ENCODE results near the gene DRC1.

The DRC1 gene

DNA sequence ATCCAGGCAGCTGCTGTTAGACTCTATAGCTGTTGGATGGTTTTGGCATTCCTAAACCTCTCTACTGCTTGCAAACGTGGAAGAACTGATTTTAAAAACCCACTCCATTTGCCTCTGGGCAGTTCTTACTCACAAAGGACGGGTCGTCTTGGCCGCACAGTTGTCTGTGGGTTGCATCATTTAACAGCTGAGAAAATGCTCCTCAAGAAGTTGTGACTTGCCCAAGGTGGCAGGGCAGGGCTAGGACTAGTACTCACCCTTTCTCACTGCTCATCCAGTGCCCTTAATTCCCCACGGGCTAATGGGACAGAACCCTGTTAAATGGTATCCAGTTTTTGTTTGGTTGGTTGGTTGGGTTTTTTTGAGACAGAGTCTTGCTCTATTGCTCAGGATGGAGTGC, 997 bp upstream of the DRC1 start:
- no peak for DNase-seq

DNA sequence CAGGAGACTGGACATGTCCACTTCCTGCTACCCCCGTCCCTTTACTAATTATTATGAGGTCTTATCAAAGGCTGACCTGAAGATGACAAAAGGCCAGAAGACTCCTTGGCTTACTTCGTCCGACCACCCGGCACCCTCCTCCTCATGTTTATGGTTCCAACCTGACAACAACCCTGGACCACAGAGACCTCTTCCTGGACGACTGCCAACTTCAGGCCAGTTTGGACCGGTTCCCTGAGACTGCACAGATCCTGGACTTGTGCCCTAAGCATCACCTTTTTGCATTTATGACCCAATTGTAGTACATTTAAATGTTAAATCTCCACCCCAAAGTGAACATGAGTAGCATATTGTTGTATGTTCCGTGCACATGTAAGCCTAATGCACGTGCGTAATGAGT, 5.8 kb downstream of the DRC1 start:
- DNase-seq, result no peak

DNA sequence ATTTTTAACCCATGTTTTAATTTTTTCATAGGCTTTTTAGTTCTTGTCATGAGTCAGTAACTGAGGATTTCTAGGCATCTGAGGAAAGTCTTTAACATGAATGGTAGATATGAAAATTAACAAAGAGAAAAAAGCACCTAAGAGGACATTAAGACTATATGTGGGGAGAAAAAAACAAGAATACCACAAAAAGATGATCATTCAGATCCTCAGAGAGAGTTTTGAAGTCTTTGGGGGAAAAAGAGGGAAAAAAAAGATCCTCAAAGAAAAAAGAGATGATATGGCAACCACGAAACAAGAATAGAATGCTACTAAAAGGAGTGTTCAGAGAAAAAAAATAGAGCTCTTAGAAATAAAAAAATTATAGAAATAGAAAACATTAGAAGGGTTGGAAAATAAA, 8.1 kb downstream of the DRC1 start:
- DNase-seq, result no peak

DNA sequence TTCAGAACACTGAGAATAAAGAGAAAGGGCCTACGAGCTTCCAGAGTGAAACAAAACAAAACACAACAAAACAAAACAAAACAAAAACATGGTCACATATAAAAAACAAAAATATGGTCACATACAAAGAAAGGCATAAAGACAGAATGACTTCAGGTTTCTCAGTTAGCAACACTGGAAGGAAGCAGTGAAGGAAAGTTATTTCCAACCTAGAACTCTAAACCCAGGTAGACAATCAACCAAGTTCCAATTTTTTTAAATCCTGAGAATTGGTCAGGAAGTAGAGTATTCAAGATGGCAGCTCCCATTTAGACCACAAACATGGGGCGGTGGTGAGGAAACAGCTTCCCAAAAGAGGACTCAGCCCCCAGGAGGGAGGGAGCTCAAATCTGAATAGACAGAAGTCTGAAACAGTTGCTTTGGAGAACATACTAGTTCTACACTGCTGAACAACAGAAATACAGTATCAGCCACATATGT, 9.1 kb downstream of the DRC1 start:
- no peak for DNase-seq

DNA sequence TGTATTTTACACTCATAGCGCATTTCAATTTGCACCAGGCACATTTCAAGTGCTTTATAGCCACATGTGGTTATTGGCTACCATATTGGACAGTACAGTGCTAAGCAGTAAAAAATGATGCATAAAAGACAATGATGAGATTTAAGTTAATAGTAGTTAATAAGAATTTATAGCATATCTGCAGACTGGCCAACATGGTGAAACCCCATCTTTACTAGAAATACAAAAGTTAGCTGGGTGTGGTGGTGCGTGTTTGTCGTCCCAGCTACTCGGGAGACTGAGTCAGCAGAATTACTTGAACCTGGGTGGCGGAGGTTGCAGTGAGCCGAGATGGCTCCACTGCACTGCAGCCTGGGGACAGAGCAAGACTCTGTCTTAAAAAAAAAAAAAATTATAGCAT, 9.7 kb downstream of the DRC1 start:
- DNase-seq, result no peak

DNA sequence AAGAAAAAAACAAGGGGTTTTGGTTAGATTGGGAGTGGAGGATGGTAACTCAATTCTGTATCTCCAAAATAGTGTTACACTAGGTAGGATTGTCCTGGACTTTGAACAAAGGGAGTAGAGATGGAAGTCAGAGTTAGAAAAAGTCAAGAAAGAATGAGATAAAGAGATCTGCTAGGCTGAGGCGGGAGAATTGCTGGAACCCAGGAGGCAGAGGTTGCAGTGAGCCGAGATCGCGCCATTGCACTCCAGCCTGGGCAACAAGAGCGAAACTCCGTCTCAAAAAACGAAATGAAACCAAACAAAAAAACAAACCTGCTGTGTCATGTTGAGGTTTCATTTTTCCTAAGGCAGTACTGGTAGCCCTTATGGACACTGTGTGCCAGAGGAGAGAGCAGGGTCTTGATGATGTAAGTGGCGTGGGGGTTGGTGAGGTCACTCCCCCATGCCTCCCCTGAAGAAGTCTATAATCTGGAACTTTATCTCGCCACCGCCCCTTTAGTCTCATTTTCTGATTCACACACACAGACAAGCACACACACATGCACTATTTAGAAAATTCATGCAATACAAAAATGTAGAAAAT, 10.5 kb downstream of the DRC1 start:
- no peak for DNase-seq

DNA sequence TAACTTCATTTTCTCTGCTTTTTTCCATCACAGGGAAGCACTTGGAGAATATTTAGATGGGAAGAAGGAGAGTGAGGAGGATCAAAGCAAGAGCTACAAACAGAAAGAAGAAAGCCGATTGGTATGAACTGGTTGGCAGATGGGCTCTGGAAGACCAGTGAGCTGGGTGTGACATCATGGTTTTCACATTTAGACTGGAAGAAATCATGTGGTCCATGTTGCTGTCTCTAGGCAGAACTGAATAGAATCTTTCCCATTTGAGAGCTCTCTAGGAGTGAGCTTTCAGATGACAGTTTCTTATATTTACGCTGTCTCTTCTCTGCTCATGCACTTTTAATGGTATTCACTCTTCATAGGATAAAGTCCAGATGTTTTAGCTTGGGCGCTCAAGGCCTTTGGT, 12.6 kb downstream of the DRC1 start:
- DNase-seq, result no peak

DNA sequence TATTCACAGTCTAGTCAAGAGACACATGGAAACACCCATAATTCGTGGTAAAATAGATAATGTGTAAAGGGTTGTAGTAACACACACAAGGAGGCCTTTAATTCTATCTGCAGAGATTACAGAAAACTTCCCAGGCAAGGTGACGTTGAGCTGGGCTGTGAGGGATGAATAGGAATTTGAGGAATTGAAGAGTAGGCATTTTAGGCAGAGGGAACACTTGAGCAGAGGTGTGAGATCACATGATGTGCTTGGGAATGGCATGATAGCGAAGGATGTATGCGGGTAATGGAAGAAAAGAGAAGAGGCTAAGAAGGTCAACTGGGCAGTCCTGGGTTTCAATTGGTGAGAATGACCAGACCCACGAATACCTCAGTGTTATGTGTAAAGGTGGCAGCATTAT, 20.2 kb downstream of the DRC1 start:
- DNase-seq, result no peak

DNA sequence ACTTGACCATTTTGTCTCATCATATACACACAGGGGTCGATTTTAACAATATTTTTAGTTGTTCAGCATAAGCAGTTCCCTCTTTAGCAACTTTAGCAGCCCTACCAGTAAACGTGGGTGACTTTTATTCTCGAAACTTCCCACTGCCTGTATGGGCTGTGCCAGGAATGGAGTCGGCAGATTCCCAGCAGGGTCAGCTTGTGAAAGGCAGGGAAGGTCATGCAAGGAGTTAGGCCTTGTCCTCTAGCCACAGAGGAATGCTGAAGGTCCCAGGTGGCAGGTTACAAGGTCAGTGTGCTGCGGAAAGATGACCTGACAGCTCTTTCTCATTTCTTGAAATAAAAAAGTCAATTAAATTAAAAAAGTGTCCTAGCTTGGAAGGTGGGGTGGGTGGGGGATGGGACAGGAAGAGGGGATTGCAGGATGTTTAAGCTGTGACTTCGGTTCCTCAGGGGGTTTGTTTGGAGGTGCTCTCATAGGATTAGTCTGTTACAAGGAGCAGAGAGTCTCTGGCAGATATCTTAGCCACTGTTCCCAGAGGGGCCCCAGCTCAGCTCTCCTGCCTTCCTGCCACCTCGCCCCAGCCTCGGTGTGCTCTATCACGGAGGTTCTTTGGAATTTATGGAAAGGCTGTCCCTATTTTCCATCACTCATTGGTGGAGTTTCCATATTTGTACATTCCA, 21.4 kb downstream of the DRC1 start:
- no peak for DNase-seq

DNA sequence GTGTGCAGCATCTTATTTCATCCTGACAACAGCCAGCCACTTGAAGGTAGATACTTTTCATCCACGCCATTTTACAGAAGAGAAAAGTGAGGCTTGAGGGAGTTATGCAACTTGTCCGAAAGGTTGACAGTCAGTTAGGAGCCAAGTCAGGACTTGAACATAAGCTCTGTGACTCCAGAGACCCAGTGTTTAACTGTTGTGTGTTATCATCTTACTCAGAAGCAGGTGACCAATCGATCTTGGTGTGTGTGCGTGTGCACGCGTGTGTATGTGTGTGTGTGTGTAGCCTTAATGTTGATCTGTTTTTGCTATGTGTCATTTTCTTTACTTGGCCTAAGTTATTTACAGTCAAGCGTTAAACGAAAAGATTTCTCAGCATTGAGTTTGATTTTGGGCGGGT, 22.0 kb downstream of the DRC1 start:
- no peak for DNase-seq

DNA sequence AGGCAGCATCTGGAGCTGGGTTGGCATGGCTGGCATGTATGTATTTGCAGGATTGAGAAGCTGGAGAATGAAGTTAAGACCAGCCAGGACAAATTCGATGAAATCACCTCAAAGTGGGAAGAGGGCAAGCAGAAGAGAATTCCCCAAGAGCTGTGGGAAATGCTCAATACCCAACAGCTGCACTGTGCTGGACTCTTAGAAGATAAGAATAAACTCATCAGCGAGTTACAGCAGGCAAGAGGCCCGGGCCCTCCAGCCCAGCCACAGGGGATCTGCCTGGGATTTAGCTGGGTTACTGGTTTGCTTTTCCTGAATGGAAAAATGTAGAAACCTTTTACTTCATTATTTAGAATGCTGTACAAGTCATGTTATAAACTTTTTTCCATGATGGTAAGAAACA, 22.5 kb downstream of the DRC1 start:
- DNase-seq, result no peak

DNA sequence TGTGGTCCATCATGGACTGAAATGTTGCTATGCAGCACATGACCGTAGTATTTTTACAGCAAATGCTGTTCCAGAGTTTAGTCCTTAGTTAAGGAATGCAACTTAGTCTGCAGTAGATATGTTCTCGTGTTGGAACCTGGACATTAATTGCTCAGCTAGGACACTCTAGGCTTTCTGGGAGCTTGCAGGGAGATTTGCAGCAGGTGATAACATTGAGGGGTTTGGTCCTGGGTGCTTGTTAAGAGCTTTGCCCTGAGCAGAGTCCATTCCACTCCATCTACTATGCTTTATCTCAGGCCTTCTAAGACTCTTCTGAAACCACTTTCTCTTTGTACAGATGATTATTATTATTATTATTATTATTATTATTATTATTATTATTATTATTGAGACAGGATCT, 27.1 kb downstream of the DRC1 start:
- DNase-seq, result no peak

DNA sequence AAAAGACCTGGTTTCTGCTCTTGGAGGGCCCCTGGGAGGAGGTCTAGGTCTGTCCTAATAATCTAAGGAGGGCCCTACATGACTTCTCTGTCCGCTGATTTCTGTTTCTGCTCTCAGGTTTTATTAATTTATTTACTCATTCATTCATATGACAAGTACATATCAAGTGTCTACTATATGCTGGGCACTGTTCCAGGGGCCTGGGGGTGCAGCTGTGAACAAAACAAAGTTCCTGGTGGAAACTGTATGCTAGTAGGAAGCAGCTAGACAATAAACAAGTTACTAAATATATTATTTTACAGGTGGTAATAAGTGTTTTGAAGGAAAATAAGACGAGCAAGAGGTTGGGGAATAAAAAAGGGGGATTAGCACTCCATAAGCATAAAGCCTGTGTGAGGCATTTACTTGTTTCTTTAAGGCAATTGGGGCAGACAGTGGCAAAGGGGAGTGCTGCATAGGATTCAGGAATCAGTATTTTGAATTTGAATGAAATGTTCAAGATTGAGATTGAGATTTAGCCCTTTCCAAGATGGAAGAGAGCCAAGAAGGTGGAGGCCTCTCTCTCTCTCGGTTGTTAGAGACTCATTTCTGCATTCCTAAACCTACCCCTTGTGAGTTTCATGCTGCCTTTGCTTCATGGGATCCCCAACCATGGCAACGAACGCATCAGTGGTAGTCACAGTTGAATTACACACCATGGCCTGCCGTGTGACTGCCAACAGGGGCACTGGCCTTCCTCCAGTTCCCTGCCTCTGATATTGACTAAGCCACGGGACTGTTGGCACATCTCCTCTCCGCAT, 28.3 kb downstream of the DRC1 start:
- DNase-seq, result peak; percentile 91

DNA sequence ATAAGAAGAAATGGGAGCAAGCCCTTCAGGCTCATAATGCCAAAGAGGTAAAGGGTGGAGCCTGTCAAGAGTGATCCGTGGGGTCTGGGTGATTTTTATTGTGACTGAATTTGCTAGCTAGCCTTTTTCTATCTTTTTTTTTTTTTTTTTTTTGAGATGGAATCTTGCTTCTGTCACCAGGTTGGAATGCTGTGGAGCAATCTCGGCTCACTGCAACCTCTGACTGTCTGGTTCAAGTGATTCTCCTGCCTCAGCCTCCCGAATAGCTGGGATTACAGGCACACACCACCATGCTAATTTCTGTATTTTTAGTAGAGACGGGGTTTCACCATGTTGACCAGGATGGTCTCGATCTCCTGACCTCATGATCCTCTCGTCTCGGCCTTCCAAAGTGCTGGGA, 29.1 kb downstream of the DRC1 start:
- no peak for DNase-seq

DNA sequence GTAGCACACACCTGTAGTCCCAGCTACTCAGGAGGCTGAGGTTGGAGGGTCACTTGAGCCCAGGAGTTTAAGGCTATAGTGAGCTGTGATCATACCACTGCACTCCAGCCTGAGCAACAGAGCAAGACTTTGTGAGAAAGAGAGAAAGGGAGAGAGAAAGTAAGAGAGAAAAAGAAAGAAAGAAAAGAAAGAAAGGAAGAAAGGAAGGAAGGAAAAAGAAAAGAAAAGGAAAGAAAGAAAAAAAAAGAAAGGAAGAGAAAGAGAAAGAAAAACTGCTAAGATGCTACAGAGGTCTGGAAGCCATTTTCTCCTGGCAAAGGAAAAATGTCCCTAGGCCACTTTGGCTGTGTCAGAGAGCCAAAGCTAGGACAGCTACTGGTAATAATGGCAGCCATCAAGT, 30.6 kb downstream of the DRC1 start:
- DNase-seq, result no peak

DNA sequence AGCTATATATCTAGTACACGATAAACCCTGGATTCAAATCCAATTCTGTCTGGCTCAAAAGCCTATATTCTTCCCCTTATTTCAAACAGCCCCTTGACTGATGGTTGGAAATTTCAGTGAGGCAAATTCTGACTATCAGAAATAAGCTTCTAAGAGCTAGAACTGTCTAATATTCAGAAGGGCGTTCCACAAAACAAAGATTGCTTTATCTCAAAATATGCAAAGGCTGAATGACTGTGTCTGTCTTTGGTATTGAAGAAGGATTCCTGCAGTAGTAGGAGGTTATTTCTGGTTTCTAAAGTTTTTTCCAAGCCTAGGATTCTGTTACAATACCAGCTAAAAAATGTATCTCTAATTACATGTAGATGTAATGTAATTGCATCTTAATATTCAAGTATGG, 31.1 kb downstream of the DRC1 start:
- DNase-seq, result no peak

DNA sequence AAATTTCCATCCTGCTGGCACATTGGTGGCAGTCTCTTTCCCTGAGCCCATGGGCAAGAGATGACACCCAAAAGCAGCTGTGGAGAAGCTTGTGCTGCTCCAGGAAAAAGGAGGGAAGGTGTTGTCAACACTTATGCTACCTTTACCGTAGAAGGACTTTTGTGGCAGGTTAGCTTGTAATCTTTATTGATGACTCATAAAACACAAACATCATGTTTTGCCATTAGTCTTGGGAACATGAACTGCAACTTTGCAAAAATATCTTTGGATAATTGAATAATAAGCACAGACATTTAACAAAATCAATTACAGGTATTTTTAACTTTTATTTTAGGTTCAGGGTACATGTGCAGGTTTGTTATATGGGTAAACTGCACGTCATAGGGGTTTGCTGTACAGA, 33.4 kb downstream of the DRC1 start:
- no peak for DNase-seq

DNA sequence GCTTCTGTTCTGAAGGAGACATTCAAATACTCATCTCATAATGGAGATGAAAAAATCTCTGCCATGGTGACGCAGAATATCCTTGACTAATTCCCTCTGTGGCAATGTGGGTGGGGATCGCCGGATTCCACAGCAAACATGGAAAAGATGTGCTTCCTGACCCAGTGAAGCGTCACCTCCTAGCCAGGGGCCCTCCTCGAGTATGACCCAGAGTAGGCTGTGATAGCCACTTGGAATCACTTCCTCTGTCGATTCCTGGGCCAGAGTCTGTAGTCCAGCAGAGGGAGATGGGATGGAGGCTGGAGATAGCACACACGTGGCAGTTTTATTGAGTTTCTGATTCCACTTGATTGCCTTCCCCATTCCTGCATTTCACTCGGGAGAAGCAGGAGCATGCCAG, 36.8 kb downstream of the DRC1 start:
- no peak for DNase-seq

DNA sequence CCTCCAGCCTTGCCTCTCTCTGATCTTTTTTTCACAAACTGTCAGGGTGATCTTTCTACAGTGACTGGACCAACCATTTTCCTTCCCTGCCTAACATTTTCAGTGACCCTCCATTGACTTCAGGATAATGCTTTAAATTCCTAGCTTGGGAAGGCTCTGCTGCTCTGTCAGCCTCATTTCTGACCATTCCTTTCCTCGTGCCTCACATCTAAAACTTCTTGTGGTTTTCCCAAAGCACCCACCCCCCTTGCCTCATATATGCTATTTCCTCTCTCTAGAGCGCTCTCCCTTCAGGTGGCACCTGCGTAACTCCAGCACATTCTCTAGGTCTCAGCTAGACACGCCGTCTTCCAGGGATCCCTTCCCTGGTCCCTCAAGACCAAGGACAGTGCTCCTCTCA, 37.2 kb downstream of the DRC1 start:
- DNase-seq, result no peak

DNA sequence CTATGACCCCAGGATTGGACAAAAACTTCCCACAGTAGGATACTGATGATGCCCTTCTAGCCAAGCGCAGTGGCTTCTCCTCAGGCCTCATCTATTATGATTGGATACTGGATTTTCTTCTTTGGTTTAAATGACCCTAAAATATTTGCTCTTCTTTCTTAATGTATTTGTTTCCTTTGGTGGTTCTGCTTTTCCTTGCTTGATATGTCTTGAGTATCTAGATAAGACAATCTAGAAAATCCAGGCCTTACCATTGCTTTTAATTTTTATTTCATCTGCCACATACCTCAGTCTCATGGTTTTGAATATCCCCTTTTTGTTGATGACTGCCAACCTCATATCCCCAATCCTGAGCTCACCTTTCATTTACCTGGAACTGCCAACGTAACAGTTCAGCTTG, 40.6 kb downstream of the DRC1 start:
- DNase-seq, result no peak

DNA sequence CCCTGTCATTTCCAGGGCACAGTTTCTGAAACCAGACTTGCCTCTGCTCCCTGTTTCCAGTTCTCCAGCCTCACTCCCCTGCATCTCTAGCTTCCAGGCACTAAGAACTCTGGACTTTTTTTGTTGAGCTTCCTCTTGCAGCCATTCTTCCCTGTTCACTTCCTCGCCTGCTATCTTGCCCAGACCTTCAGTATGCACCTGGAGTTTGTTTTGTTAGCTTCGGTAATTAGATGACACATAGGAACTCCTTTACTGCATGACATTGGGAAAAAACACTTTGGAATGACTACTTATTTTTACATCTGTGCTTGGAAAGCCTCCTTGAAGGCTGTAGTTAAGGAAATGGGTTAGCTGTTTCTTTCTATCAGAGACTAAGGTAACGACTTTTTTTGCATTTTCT, 41.0 kb downstream of the DRC1 start:
- DNase-seq, result no peak

DNA sequence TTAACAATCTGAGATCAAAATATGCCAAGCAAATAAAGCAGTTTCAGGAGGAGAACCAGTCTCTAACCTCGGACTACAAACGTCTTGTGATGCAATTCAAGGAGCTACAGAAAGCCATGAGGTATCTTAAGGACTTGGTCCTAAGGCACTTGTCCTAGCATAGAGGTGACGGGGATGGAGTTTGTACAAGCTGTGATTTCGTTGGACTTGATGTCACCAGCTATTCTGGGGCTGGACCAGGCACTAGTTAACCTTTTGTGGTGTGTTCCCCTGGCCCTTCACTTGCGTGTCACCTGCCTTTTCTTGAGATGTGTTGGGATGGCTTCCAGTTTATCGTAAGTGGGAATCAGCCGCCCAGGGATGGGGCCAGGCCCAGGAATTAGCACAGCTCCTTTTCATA, 42.5 kb downstream of the DRC1 start:
- DNase-seq, result no peak

DNA sequence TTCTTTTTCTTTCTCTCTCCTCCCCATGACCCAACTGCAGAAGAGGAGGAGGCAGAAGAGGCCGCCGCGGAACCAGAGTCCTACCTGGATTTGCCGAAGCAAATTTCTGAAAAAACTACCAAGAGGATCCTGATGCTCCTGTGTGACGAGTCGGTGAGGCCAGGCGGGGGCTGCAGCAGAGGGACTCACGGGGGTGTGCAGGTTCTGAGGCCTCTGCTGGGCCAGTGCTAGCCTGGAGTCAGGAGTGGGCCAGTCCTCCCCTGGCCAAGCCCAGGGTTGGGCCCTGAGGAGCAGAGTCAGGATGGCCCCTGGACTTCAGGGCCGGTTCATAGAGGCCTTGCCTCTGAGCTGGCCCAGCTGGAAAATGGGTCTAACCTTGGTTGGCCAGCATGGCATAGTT, 46.9 kb downstream of the DRC1 start:
- no peak for DNase-seq

DNA sequence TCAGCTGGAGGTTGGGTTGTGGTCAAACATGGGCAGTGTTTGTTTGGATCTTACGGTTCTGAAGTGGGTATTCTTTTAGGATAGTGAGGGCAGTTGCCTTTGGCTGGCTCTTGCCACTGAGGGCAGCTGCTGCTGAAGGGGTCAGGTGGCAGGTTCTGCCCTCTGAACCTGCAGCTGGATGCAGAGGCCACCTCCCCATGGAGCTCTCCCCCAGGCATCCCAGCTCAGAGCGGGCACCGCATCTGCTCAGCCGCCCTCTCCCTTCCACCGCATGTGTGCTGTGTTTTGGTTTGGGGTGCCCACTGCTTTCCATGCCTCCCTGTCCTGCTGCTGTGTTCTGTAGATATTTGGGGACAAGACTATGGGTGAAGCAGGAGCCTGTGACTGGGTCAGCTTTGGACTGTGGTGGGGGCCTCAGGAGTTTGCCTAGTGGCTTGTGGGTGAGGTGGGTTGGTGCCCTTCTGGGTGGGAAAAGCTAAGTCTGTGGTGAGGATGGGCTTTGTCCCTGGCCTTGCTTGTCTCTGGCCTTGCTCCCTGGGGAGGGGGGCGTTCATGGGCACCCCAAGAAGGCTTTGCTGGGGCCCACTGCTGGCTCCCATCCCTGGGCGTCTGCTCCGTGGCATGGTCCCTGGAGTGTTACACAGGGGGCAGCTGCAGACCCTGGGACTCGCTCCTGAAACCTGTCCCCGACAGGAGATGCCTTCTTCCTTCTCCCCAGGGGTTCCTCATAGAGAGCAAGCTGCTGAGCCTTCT, 47.7 kb downstream of the DRC1 start:
- no peak for DNase-seq

Measured in DMS79 treated with DMSO at 0.1 percent for 48 hours (cell line).